GM12878 (cell line): ENCODE results near the gene TPCN1. TPM values are rescaled to one million over a fixed set of nuclear protein-coding genes. Genes with fewer than 3 reads are reported as not detected.

ENCODE experiments used
- ASH2L ChIP-seq: fragments of 300-600, 200-600 bp; sonication (generic); IDR thresholded peaks from 2 replicates; pipeline ENCODE4 v1.6.1; 2017; ENCODE audit warnings: low read depth, mild to moderate bottlenecking, borderline replicate concordance
- ATF3 ChIP-seq: IDR thresholded peaks from 2 replicates; pipeline ENCODE4 v1.6.1; 2011; ENCODE audit warnings: low read depth, mild to moderate bottlenecking, low read length, moderate library complexity, borderline replicate concordance; ENCODE audit errors: extremely low read depth
- BCL3 ChIP-seq: IDR thresholded peaks from 2 replicates; pipeline ENCODE4 v1.6.1; 2011; ENCODE audit warnings: borderline replicate concordance, low read depth, mild to moderate bottlenecking, moderate library complexity, low read length; ENCODE audit not compliant: insufficient read depth, poor library complexity, severe bottlenecking
- CHD4 ChIP-seq: fragments of 200-600 bp; sonication (generic); IDR thresholded peaks from 2 replicates; pipeline ENCODE4 v1.6.1; 2016; ENCODE audit warnings: mild to moderate bottlenecking
- CREB1 ChIP-seq: IDR thresholded peaks from 2 replicates; pipeline ENCODE4 v1.6.1; 2012; ENCODE audit warnings: low read depth, mild to moderate bottlenecking, inconsistent platforms
- ETV6 ChIP-seq, 2 experiments: fragments of 450-650 bp in 1 of 2; IDR thresholded peaks in 1 of 2; conservative IDR thresholded peaks in 1 of 2; 2 replicates each; pipeline ENCODE4 v1.6.1; 2014; ENCODE audit warnings: antibody characterized with exemption in 1 of 2, borderline replicate concordance in 1 of 2, low read depth in 1 of 2, mild to moderate bottlenecking in 1 of 2, moderate library complexity in 1 of 2
- FOS ChIP-seq: IDR thresholded peaks from 3 replicates; pipeline ENCODE4 v1.6.1; 2011; ENCODE audit warnings: borderline replicate concordance; ENCODE audit not compliant: insufficient read length; ENCODE audit errors: extremely low read depth
- GATAD2B ChIP-seq: fragments of 450-650 bp; conservative IDR thresholded peaks from 2 replicates; pipeline ENCODE4 v1.6.1; 2017; ENCODE audit warnings: low read depth, mild to moderate bottlenecking, moderate library complexity
- HDAC6 ChIP-seq: fragments of 200-600 bp; sonication (generic); IDR thresholded peaks from one replicate; pipeline ENCODE4 v1.8.0; 2017; ENCODE audit warnings: antibody characterized with exemption; ENCODE audit not compliant: unreplicated experiment
- HDGF ChIP-seq: fragments of 450-650 bp; IDR thresholded peaks from 2 replicates; pipeline ENCODE4 v1.6.1; 2016; ENCODE audit warnings: antibody characterized with exemption
- IKZF2 ChIP-seq, 2 experiments: fragments of 450-650 bp; IDR thresholded peaks; 2 replicates each; pipeline ENCODE4 v1.6.1; 2017; ENCODE audit warnings: mild to moderate bottlenecking in 2 of 2, moderate library complexity in 2 of 2
- IRF4 ChIP-seq: IDR thresholded peaks from 2 replicates; pipeline ENCODE4 v1.6.1; 2011; ENCODE audit warnings: low read depth, low read length
- IRF5 ChIP-seq: fragments of 450-650 bp; IDR thresholded peaks from 2 replicates; pipeline ENCODE4 v1.6.1; 2017; ENCODE audit warnings: borderline replicate concordance
- LARP7 ChIP-seq: fragments of 450-650 bp; IDR thresholded peaks from 2 replicates; pipeline ENCODE4 v1.6.1; 2017; ENCODE audit warnings: mild to moderate bottlenecking
- MYB ChIP-seq: fragments of 150-350 bp; IDR thresholded peaks from 2 replicates; pipeline ENCODE4 v1.6.1; 2014; ENCODE audit warnings: mild to moderate bottlenecking, low read depth, low read length, borderline replicate concordance
- PAX5 ChIP-seq: IDR thresholded peaks from 2 replicates; pipeline ENCODE4 v1.6.1; 2011; ENCODE audit warnings: low read depth, low read length, borderline replicate concordance
- POLR2A ChIP-seq: IDR thresholded peaks from 2 replicates; pipeline ENCODE4 v1.6.1; 2011; ENCODE audit warnings: low read depth, mild to moderate bottlenecking, low read length
- POU2F2 ChIP-seq: IDR thresholded peaks from 3 replicates; pipeline ENCODE4 v1.6.1; 2011; ENCODE audit warnings: low read depth, mild to moderate bottlenecking, low read length, borderline replicate concordance
- RAD51 ChIP-seq: fragments of 450-650 bp; IDR thresholded peaks from 2 replicates; pipeline ENCODE4 v1.6.1; 2016; ENCODE audit warnings: moderate library complexity, mild to moderate bottlenecking, inconsistent platforms
- SMC3 ChIP-seq: IDR thresholded peaks from 2 replicates; pipeline ENCODE4 v1.6.1; 2011; ENCODE audit warnings: low read length, improper control_type of control experiment, borderline replicate concordance
- SREBF1 ChIP-seq: IDR thresholded peaks from 2 replicates; pipeline ENCODE4 v1.6.1; 2012; ENCODE audit warnings: mild to moderate bottlenecking, low read length
- TAF1 ChIP-seq: IDR thresholded peaks from 2 replicates; pipeline ENCODE4 v1.6.1; 2011; ENCODE audit warnings: mild to moderate bottlenecking, low read depth, low read length, borderline replicate concordance
- TCF3 ChIP-seq: IDR thresholded peaks from 2 replicates; pipeline ENCODE4 v1.6.1; 2012; ENCODE audit warnings: low read depth, mild to moderate bottlenecking, low read length, borderline replicate concordance; ENCODE audit not compliant: insufficient read depth
- YY1 ChIP-seq: IDR thresholded peaks from 2 replicates; pipeline ENCODE4 v1.6.1; 2011; ENCODE audit warnings: low read depth, mild to moderate bottlenecking, low read length
- ZBED1 ChIP-seq: IDR thresholded peaks from 2 replicates; pipeline ENCODE4 v1.6.1; 2016; ENCODE audit warnings: borderline replicate concordance
- ZBTB11 ChIP-seq: fragments of 450-650 bp; formaldehyde crosslinking; IDR thresholded peaks from 2 replicates; pipeline ENCODE4 v1.5.0; 2022; ENCODE audit warnings: mild to moderate bottlenecking, missing genetic modification characterization
- ZNF24 ChIP-seq: fragments of 450-650 bp; IDR thresholded peaks from 2 replicates; pipeline ENCODE4 v1.6.1; 2017; ENCODE audit warnings: antibody characterized with exemption, mild to moderate bottlenecking
- ZNF622 ChIP-seq: fragments of 450-650 bp; IDR thresholded peaks from 2 replicates; pipeline ENCODE4 v1.6.1; 2017; ENCODE audit warnings: mild to moderate bottlenecking, inconsistent platforms
- ZSCAN29 ChIP-seq: fragments of 450-650 bp; IDR thresholded peaks from 2 replicates; pipeline ENCODE4 v1.6.1; 2017; ENCODE audit warnings: mild to moderate bottlenecking, moderate library complexity
- polyA plus RNA-seq, 11 experiments: library from polyadenylated mRNA; depleted of rRNA in 4 of 11; unstranded in 6 of 11; stranded (reverse) in 5 of 11; fragments of >200 nt; fragmentation: Nextera tagmentation in 4 of 11; fragmentation: Illumina TruSeq in 1 of 11; extraction: Ambion mirVana in 4 of 11; extraction: Trizol in 1 of 11; gene quantifications; 1 replicate in 1 of 11; 2 replicates in 10 of 11; pipeline versions ENCODE4 v1.2.1 to v1.2.3, GENCODE V29; 2011 to 2016; ENCODE audit warnings: inconsistent platforms in 2 of 11, missing spikeins in 2 of 11, low read depth in 1 of 11
- total RNA-seq, 4 experiments: library from RNA; depleted of rRNA in 3 of 4; stranded (reverse); fragments of >200 nt in 3 of 4; fragmentation: Illumina TruSeq in 1 of 4; extraction: Trizol in 1 of 4; gene quantifications; 2 replicates each; pipeline versions ENCODE4 v1.2.1 to v1.2.3, GENCODE V29; 2013 to 2021

TPCN1 gene
- total and polyA plus RNA-seq, 10 of the 15 experiments (the other 5 are each of a cell fraction or from before 2014, with no cell fraction given), result 0.79 to 30.9 (median 19.4) TPM

DNA sequence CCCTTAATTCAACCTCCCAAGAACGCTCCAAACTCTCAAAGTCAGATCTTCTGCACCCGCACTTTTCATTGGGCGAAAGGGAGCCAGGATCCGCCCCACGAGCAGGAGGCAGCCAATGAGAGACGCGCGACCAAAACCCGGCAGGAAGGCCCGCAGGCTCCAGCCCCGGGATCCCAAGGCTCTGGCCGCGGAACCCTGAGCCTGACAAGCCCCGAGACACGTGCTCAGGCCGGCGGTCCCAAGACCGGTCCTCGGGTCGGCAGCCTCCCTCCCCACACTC, 36.4 kb upstream of the TPCN1 start (continued):
- TF ChIP-seq SMC3, result no peak
- TF ChIP-seq TCF3, result no peak
- TF ChIP-seq ZBTB11 (CRISPR knock-in tag), result no peak
- TF ChIP-seq RAD51, result no peak
- TF ChIP-seq ASH2L, result no peak
- TF ChIP-seq ZNF24, result no peak
- TF ChIP-seq HDAC6, result no peak
- no peak for TF ChIP-seq MYB
- TF ChIP-seq POLR2A, result no peak
- no peak for TF ChIP-seq BCL3
- TF ChIP-seq IRF5, result no peak
- peak; percentile 39 for TF ChIP-seq FOS
- TF ChIP-seq ATF3, result no peak
- TF ChIP-seq ZSCAN29, result no peak
- TF ChIP-seq ZNF622, result no peak
- no peak for TF ChIP-seq ETV6 (conservative IDR thresholded peaks at IDR 0.05 in 1 of 2, IDR thresholded peaks at IDR 0.05 in 1 of 2; ENCODE audit: borderline replicate concordance in 1 of 2, low read depth in 1 of 2)
- TF ChIP-seq IRF4, result no peak
- TF ChIP-seq HDGF, result no peak
- no peak for TF ChIP-seq POU2F2
- TF ChIP-seq SREBF1, result no peak
- no peak for TF ChIP-seq TAF1
- no peak for TF ChIP-seq PAX5
- 0 out of 2 replicates have a peak, but pooled peaks have one; percentile 1 for TF ChIP-seq CREB1
- TF ChIP-seq GATAD2B, result no peak
- no peak for TF ChIP-seq CHD4
- TF ChIP-seq LARP7, result no peak
- TF ChIP-seq IKZF2 (IDR thresholded peaks at IDR 0.05), result peak in 1 of 2 experiments; percentile 17; a peak in 1 of 4 replicates
- TF ChIP-seq YY1, result no peak
- no peak for TF ChIP-seq ZBED1
